Lung (tissue), 12 donors: ENCODE measurements around the gene PRR5L. TPM values are rescaled to one million over a fixed set of nuclear protein-coding genes. Genes with fewer than 3 reads are reported as not detected.

Experiments
- ATAC-seq: fragments of 200-7000 bp; cut with Tn5 transposase; one replicate; pipeline ENCODE4 v1.9.1; 2020; ENCODE audit warnings: moderate number of reproducible peaks; ENCODE audit not compliant: insufficient read depth, low FRiP score
- DNase-seq, 3 donors: peaks; one replicate each; pipeline ENCODE4 v3.0.0-alpha.2; 2013 to 2017
- H3K27ac ChIP-seq, 2 donors: one replicate each; pipeline ENCODE4 v1.5.1; 2013; ENCODE audit warnings: mild to moderate bottlenecking in 2 of 2, moderate library complexity in 2 of 2, control low read depth in 1 of 2, inconsistent platforms in 1 of 2, low read depth in 1 of 2, low read length in 1 of 2
- H3K27me3 ChIP-seq, 3 donors: one replicate each; pipeline ENCODE4 v1.5.1; 2013; ENCODE audit warnings: low read length in 2 of 3; ENCODE audit not compliant: control insufficient read depth in 3 of 3, insufficient read depth in 3 of 3
- H3K36me3 ChIP-seq, 4 donors: one replicate each; pipeline ENCODE4 v1.5.1; 2013; ENCODE audit warnings: low read length in 4 of 4, mild to moderate bottlenecking in 1 of 4, moderate library complexity in 1 of 4; ENCODE audit not compliant: control insufficient read depth in 4 of 4, insufficient read depth in 4 of 4
- H3K4me1 ChIP-seq, 5 donors: one replicate each; pipeline ENCODE4 v1.5.1; 2013; ENCODE audit warnings: low read length in 5 of 5, mild to moderate bottlenecking in 2 of 5, moderate library complexity in 1 of 5; ENCODE audit not compliant: control insufficient read depth in 5 of 5, insufficient read depth in 5 of 5
- H3K4me3 ChIP-seq: one replicate; pipeline ENCODE4 v1.5.1; 2013; ENCODE audit warnings: mild to moderate bottlenecking, control low read depth, moderate library complexity
- H3K9ac ChIP-seq, 2 donors: one replicate each; pipeline ENCODE4 v1.5.1; 2013; ENCODE audit warnings: low read length in 2 of 2, control low read depth in 1 of 2; ENCODE audit not compliant: insufficient read depth in 1 of 2
- H3K9me3 ChIP-seq, 4 donors: one replicate each; pipeline ENCODE4 v1.5.1; 2013; ENCODE audit warnings: low read length in 3 of 4, mild to moderate bottlenecking in 1 of 4, moderate library complexity in 1 of 4; ENCODE audit not compliant: control insufficient read depth in 4 of 4, insufficient read depth in 3 of 4
- WGBS, 2 donors: extraction: QIAGEN DNeasy Blood & Tissue Kit; methylation state at CpG; one replicate each; pipeline ENCODE4 v1.1.7; 2013; 5-methylcytosine and 5-hydroxymethylcytosine counted together
- polyA plus RNA-seq, 2 donors: library from polyadenylated mRNA; stranded (reverse); fragments of 200-250 nt; gene quantifications; one replicate each; pipeline ENCODE4 v1.2.1, GENCODE V29; 2013
- total RNA-seq, 2 donors: library from RNA; depleted of rRNA in 1 of 2; stranded (reverse); fragments of >200 nt in 1 of 2; gene quantifications; one replicate each; pipeline ENCODE4 v1.2.1, GENCODE V29; 2014 to 2021
- TF ChIP-seq, protein P1 (sequence below): IDR thresholded peaks from 2 replicates; pipeline ENCODE4 v1.5.1; 2012; ENCODE audit warnings: mild to moderate bottlenecking; ENCODE audit errors: control extremely low read depth, extremely low read depth
- donor health status: control.
- donor health status: control.
- donor health status: Bipolar disorder and iron deficiency.
- donor health status: healthy.
- donor health status: DM: yes; HTN: yes; CAD: no.

Gene PRR5L
- total and polyA plus RNA-seq, 4 donors, result 6.3 to 27.5 (median 9.0) TPM

DNA sequence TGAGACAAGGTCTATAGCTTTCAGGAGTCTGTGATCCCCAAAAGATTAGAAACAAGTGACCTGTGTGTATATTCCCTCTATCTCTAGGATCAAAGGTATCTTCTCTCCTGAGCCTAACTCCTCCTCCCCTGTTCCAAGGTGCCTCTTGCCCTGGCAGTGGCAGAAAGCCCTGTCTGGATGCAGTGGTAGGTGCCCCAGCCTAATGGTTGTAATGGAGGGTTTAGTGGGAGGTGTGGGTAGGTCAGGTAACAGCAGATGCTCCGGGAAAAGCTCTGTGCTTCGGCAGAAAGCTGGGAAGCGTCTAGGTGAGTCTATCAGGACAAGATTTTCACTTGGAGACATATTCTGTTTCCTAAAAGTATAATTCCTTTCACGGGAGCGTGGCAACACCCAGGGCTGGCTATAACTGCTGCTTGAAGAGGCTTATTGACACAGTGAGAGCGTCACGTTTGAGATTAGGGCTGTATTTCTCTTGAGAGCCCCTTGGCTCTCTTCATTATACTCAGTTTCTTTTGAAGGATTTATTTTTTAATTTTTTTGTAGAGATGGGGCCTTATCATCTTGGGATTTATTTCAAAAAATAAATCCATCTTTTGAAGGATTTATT is 49.5 kb downstream of the PRR5L start:
- WGBS, 2 donors, result 77 to 88% methylated on average over 7 of the region's 7 CpGs
- Histone ChIP-seq H3K27ac (no peak overlapping the region), H3K9ac (no peak overlapping the region), H3K4me1 (peaks cover 0 to 2% (median 0%) of the 10 kb centered on the region in 5 donors), H3K27me3 (no peaks in the 10 kb centered on the region), H3K4me3 (no peak overlapping the region), H3K9me3 (peaks cover 0 to 3% (median 0%) of the 10 kb centered on the region in 4 donors), H3K36me3 (no peaks in the 10 kb centered on the region)
- TF ChIP-seq, protein P1, sequence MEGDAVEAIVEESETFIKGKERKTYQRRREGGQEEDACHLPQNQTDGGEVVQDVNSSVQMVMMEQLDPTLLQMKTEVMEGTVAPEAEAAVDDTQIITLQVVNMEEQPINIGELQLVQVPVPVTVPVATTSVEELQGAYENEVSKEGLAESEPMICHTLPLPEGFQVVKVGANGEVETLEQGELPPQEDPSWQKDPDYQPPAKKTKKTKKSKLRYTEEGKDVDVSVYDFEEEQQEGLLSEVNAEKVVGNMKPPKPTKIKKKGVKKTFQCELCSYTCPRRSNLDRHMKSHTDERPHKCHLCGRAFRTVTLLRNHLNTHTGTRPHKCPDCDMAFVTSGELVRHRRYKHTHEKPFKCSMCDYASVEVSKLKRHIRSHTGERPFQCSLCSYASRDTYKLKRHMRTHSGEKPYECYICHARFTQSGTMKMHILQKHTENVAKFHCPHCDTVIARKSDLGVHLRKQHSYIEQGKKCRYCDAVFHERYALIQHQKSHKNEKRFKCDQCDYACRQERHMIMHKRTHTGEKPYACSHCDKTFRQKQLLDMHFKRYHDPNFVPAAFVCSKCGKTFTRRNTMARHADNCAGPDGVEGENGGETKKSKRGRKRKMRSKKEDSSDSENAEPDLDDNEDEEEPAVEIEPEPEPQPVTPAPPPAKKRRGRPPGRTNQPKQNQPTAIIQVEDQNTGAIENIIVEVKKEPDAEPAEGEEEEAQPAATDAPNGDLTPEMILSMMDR, result no peak
- ATAC-seq (no peak), DNase-seq (peak in 1 of 3 donors; percentile 25)

DNA sequence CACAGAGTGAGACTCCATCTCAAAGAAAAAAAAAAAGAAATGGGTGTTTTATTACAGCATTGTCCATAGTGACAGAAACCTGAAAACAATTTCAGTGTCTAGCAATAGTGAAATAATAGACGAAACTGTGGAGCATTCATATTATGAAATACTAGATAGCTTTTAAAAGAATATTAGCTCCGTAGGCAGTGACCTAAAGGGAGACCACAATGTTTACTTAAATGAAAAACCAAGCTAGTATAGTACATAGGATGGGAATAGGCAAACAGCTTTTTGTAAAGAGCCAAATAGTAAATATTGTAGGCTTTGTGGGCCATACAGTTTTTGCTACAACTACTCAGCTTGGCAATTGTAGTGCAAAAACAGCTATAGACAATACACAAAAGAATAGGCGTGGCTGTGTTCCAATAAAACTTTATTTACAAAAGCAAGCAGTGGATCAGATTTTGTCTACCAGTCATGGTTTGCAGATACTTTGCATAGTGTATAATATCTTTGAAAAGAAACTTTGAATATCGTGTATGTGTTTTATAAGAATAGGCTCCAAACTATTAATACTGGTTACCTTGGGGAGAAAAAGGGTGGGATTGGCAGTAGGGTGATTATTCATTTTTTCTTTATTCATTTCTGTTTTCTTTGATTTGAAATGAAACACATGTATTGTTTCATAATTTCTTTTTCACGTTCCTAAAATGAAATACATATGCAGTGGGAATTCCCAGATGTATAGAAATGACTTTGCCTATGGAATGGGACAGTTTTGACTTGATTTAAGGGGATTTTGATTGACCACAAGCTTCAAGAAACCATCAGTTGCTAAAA is 50.7 kb downstream of the PRR5L start:
- Histone ChIP-seq H3K9me3 (peaks cover 0 to 3% (median 0%) of the 10 kb centered on the region in 4 donors), H3K27ac (no peak overlapping the region), H3K4me1 (peaks cover 0 to 2% (median 0%) of the 10 kb centered on the region in 5 donors), H3K36me3 (no peaks in the 10 kb centered on the region), H3K27me3 (no peaks in the 10 kb centered on the region), H3K9ac (no peak overlapping the region), H3K4me3 (no peak overlapping the region)
- TF ChIP-seq, protein P1, result no peak
- ATAC-seq (no peak), DNase-seq (no peak)
- 90 to 91% methylated on average over 5 of the region's 5 CpGs for WGBS, 2 donors

DNA sequence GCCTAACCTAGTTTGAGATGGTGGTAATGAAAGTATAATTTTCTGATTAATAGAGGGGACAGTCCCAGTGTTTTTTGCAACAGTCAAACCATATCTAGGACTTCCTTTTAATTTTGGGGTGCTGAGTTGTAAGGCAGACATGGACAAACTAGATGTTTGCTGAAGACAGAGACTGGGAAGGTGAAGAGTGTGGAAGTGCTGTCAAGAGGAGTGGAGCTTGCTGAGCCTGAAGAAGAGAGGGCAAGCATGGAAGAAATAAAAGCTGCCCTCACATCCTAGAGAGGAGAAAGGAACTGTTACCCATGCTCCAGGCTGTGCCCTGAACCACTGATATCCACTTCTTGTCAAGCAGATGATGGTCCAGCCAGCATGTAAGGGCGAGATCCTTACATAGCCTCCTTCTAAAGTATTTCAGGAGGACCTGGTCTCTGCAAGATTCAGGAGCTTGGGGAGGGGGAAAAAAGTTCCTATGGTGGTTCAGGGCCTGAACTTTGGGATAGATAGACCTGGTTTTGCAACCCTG is 51.4 kb downstream of the PRR5L start:
- WGBS, 2 donors, result 94 to 96% methylated on average over 1 of the region's 1 CpG
- ATAC-seq, result no peak
- DNase-seq, result no peak
- no peaks in the 10 kb centered on the region for H3K36me3 ChIP-seq
- H3K4me1 ChIP-seq, result peaks cover 0 to 2% (median 0%) of the 10 kb centered on the region in 5 donors
- no peak overlapping the region for H3K9ac ChIP-seq
- H3K27ac ChIP-seq, result no peak overlapping the region
- H3K4me3 ChIP-seq, result no peak overlapping the region
- H3K27me3 ChIP-seq, result no peaks in the 10 kb centered on the region
- TF ChIP-seq, protein P1, result no peak
- H3K9me3 ChIP-seq, result peaks cover 0 to 3% (median 0%) of the 10 kb centered on the region in 4 donors
